ENCODE results near the gene SYNE1. TPM values are rescaled to one million over a fixed set of nuclear protein-coding genes. Genes with fewer than 3 reads are reported as not detected.
"Not testable (repeated sequence)": the region's sequence is repeated elsewhere in the genome, so short reads cannot be mapped to it uniquely, and the experiment has no call there.

Gene SYNE1
- total RNA-seq, 2 experiments from 2014 or later = 21.5 to 24.4 TPM

GRCh38 chr6:152143359-152143758 lies 493.8 kb downstream of the SYNE1 start:
- CTCF ChIA-PET = interaction anchor here (1.6 kb wide), 1 partner anchor 10 kb away, joined by 3 read pairs; no protein-coding TSS in a partner anchor
- POLR2A ChIA-PET = no interaction called here

DNA sequence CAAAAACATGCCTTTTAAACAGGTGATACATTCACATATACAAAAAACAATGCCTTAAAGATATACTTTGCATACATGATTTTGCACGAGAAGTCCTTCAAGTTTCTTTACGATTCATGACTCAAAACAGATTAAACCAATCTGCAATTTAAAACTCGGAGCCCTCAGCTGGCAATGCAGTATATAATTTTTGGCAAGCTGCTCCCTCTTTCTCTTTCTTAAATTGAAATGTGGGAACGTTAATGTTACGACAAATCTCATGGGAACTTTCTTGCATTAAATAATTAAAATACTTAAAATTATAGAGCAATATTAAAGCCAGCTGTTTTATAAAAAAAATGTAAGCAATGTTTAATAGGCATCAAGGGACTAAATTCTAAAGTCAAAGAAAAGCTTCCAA lies 495.1 kb downstream of the SYNE1 start:
- ChIA-PET POLR2A (no interaction called here), CTCF (no interaction called here)

GRCh38 chr6:152138344-152138743 lies 498.8 kb downstream of the SYNE1 start:
- POLR2A ChIA-PET, CTCF ChIA-PET: not testable (repeated sequence)

DNA sequence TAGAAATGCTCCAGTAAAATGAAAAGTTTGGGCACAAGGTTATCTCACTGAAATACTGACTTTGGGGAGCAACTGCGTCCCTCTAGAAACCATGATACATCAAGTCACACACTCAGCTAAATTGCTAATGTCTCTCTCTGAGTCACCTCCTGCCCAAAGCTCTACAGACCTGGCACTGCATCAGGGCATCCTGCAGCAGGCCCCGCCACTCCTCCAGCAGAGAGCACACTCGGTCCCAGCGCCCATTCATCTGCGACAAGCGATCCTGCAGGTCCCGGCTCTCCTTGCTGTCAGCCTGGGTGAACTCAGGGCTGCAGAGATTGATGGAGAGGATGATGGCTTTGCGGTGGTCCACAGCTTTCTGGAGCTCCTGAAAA lies 500.7 kb downstream of the SYNE1 start:
- CTCF ChIA-PET = no interaction called here
- POLR2A ChIA-PET = no interaction called here

- ChIA-PET POLR2A (no interaction called here), CTCF (no interaction called here)
These were observed 501.3 kb downstream of the SYNE1 start for GRCh38 chr6:152135755-152136448.

DNA sequence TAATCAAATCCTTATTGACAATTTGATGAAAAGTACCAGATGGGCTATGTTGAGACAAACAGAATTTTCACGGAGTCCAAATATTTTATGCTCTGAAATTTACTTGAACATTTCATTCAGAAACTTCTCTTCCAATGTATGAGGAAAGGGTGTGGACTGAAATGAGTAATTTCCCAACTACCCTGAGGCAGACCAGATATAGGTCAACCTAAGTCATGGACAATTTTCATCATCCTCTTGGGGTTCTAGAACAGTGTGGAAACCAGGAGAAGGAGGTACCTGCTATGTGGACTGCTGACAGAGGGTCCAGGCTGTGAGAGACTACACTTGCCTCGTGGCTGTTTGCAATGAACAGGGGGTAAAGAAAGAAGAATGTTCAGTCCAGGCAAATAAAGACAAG lies 506.7 kb downstream of the SYNE1 start:
- POLR2A ChIA-PET = no interaction called here
- CTCF ChIA-PET = interaction anchor here (1.3 kb wide), 1 partner anchor 21 kb away, joined by 3 read pairs; no protein-coding TSS in a partner anchor

- ChIA-PET POLR2A (no interaction called here), CTCF (interaction anchor here (1.3 kb wide), 1 partner anchor 20 kb away, joined by 3 read pairs; no protein-coding TSS in a partner anchor)
These were observed 507.4 kb downstream of the SYNE1 start for GRCh38 chr6:152129691-152130151.

DNA sequence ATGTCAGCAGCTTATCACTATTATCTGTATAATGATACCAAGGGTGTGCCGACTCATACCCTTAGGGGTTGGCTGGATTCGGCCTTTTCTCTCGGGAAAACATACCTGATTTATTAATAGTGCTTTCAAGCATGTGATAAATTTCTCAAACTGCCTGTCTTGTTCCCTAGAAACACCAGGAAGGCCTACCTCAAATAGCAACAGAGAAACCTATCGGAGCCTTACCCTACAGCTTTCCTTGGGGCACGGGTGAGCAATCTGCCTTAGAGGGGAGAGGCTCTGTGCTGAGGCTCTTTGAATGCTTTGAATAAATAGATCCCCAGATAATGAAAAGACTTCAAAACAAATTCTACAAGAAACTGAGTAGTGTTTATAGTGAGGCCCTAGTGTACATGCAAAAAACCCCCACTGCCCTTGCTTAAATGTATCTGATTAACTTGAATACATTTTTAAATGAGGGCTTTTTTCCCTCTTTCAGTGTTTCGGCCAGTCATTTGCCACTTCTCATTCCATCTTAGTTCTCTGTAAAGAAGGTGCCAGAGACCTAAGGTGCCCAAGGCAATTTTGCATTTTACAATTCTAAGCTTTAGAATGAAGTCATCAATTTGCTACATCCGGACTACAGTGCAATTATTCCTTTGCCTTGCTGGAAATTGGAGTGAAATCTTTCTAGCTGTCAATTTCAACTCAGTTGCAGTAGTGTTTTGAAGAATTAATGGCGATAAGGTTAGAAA lies 509.6 kb downstream of the SYNE1 start:
- ChIA-PET POLR2A (no interaction called here), CTCF (no interaction called here)

GRCh38 chr6:152124429-152125074 lies 512.6 kb downstream of the SYNE1 start:
- POLR2A ChIA-PET = no interaction called here
- CTCF ChIA-PET = interaction anchor here (0.7 to 1.5 kb wide), 3 partner anchors 13 to 359 kb away, joined by 3 to 5 read pairs (median 3); no protein-coding TSS in a partner anchor

DNA sequence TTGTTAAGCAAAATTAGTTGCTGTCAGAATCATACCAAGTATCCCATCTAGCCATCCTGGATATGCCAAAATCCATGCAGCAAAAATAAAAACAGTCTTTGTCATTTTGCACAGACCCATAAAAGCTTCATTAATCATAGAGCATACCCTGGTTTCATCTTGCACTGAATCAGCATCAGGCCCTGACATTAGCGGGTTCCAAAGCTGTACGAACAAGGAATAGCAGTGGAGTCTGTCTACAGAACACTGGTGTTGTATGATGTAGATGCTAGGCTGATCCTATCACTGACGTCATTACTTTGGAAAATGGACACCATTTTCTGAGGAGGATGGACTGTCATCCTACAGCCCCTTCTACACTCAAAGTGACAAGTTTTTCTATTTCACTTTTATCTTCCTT lies 514.1 kb downstream of the SYNE1 start:
- POLR2A ChIA-PET = no interaction called here
- CTCF ChIA-PET = no interaction called here

DNA sequence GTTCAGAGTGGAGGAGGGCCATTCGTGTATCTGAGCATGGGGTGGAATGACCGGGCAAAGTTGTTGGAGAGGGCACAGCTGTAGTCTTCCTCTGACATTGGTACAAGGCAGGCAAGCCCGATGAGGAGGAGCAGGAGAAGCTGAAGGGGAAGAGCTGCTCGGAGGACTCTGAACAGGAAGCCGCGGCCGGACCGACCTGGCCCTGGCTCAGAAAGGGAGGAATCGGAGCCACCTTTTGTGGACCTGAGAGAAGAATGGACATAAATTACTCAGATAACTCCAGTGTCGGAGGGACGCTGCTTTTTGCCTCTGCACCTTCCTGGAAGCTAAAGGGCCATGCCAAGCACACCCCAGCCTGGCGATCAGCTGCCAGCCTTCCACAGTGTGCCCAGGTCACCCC lies 514.7 kb downstream of the SYNE1 start:
- ChIA-PET CTCF (no interaction called here), POLR2A (no interaction called here)

DNA sequence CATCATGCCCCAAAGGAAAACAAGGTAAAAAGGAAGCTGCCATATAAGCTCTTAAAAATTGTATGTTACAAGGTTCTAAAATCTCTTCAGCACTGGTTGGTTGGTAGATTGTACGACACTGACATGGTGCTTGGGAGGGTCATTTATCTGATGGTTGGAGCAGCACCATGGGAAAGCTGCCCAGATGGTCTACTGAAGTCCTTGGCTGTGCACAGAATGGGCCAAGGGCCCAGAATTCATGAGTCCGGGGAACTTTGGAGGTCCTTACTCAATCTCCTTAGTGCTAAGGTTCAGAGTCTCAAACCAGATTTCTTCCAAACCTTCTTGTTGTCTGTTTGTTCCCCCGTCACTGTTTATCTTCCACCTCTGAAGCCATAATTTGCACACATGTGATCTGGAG lies 515.3 kb downstream of the SYNE1 start:
- ChIA-PET CTCF (no interaction called here), POLR2A (no interaction called here)

- ChIA-PET POLR2A (no interaction called here), CTCF (no interaction called here)
These were observed 517.3 kb downstream of the SYNE1 start for GRCh38 chr6:152119831-152120230.

GRCh38 chr6:152118678-152119077 lies 518.5 kb downstream of the SYNE1 start:
- POLR2A ChIA-PET = no interaction called here
- CTCF ChIA-PET = no interaction called here

- ChIA-PET POLR2A (no interaction called here), CTCF (no interaction called here)
These were observed 518.9 kb downstream of the SYNE1 start for GRCh38 chr6:152118224-152118623.

DNA sequence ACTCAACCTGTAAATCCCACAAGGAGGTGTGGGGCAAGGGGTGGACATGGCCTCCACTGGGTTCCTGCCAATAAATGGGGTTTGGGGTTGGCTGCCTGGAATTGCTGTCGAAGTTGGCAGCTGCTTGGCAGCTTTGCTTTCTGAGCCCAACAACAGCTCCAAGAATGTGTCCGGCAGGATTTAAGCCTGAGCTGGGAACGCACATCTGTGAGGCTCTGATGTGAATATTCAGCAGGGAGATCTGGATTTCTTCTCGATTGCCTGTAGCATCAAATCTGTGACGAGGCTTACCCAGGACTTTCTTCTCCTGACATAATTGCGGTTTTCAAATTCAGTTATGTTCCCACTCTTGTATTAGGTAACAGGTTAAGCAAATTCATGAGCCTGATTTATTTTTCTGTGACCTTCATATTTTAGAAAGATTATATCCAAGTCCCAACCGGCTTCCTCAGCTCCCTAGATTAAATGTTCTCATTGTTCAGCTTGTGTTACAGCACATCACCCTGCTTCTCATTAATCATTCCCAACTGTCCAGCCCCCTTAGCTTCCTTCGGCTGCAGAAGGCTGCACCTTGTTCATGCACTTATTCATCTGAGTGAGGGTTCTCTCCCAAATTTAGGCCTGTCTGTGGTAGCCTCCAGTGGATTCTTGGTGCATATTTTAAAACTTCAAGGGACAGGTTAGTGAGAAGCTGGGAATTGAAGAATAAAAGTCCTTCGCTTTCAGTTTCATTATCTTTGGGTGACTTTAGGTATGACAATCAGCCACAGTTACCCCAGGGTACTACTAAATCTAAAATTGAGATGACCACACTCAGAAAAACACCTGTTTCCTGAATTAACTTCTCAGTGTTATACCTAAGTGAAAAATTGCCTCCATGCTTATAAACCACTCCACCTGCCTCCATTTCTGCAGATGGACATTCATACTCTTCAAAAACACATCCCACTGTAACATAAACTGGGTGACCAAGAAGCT lies 519.7 kb downstream of the SYNE1 start:
- ChIA-PET POLR2A (no interaction called here), CTCF (no interaction called here)

- ChIA-PET CTCF (no interaction called here), POLR2A (no interaction called here)
These were observed 524.5 kb downstream of the SYNE1 start for GRCh38 chr6:152112491-152113261.

- ChIA-PET POLR2A (no interaction called here), CTCF (interaction anchor here (1.2 kb wide), 1 partner anchor 14 kb away, joined by 5 read pairs; no protein-coding TSS in a partner anchor)
These were observed 526.0 kb downstream of the SYNE1 start for GRCh38 chr6:152110886-152111820.
